Cardiac muscle cell (in vitro differentiated cells and primary cell): ENCODE results near the gene CAPZA1. TPM values are rescaled to one million over a fixed set of nuclear protein-coding genes. Genes with fewer than 3 reads are reported as not detected.
A peak's percentile ranks its signal among the peaks of the same experiment; 100 is the strongest.

Source experiments
- DNase-seq, 2 donors: peaks; one replicate each; pipeline versions ENCODE4 v3.0.0 to v3.0.0-alpha.2; 2010 to 2017; ENCODE audit warnings: low read depth in 1 of 2, low spot score in 1 of 2
- H3K27ac ChIP-seq: fragments of 200-600 bp; sonication (generic); 2 replicates; pipeline ENCODE4 v1.5.1; 2016
- H3K27me3 ChIP-seq: fragments of 200-600 bp; sonication (generic); 2 replicates; pipeline ENCODE4 v1.6.0; 2016; ENCODE audit warnings: control low read depth
- H3K36me3 ChIP-seq: fragments of 200-600 bp; sonication (generic); 2 replicates; pipeline ENCODE4 v1.5.1; 2016; ENCODE audit warnings: control low read depth
- H3K4me1 ChIP-seq: fragments of 200-600 bp; sonication (generic); 2 replicates; pipeline ENCODE4 v1.8.1; 2017; ENCODE audit warnings: low read depth, mild to moderate bottlenecking, mixed run types
- H3K4me3 ChIP-seq: fragments of 200-600 bp; sonication (generic); 2 replicates; pipeline ENCODE4 v1.5.1; 2016; ENCODE audit warnings: mild to moderate bottlenecking
- H3K9me3 ChIP-seq: fragments of 200-600 bp; sonication (generic); 2 replicates; pipeline ENCODE4 v1.5.1; 2017; ENCODE audit warnings: low read depth, mild to moderate bottlenecking, control low read depth
- CTCF ChIP-seq: IDR thresholded peaks from 2 replicates; pipeline ENCODE4 v1.5.1; 2012; ENCODE audit warnings: low read depth, mild to moderate bottlenecking, low read length
- polyA plus RNA-seq: library from polyadenylated mRNA; unstranded; fragments of >200 nt; fragmentation: Nextera tagmentation; extraction: Ambion mirVana; gene quantifications from 2 replicates; pipeline ENCODE4 v1.2.1, GENCODE V29; 2016
- total RNA-seq: library from RNA; depleted of rRNA; stranded (reverse); fragments of >200 nt; gene quantifications from 2 replicates; pipeline ENCODE4 v1.2.3, GENCODE V29; 2016

Gene CAPZA1
- total and polyA plus RNA-seq, 2 experiments from 2014 or later = 94.9 to 122 TPM

- no peak for DNase-seq
- no peak overlapping the region for H3K4me3 ChIP-seq
- H3K9me3 ChIP-seq = no peaks in the 10 kb centered on the region
- H3K4me1 ChIP-seq = peaks cover 12% of the 10 kb centered on the region
- no peaks in the 10 kb centered on the region for H3K27me3 ChIP-seq
- TF ChIP-seq CTCF = no peak
- H3K27ac ChIP-seq = no peak overlapping the region
- H3K36me3 ChIP-seq = peaks cover 43% of the 10 kb centered on the region
Observed at GRCh38 chr1:112693821-112694220, 74.2 kb downstream of the CAPZA1 start.

GRCh38 chr1:112694363-112694929 lies 74.8 kb downstream of the CAPZA1 start:
- Histone ChIP-seq H3K36me3 (peaks cover 43% of the 10 kb centered on the region), H3K27ac (no peak overlapping the region), H3K27me3 (no peaks in the 10 kb centered on the region), H3K4me1 (peaks cover 18% of the 10 kb centered on the region), H3K9me3 (no peaks in the 10 kb centered on the region), H3K4me3 (no peak overlapping the region)
- no peak for DNase-seq
- TF ChIP-seq CTCF = no peak

DNA sequence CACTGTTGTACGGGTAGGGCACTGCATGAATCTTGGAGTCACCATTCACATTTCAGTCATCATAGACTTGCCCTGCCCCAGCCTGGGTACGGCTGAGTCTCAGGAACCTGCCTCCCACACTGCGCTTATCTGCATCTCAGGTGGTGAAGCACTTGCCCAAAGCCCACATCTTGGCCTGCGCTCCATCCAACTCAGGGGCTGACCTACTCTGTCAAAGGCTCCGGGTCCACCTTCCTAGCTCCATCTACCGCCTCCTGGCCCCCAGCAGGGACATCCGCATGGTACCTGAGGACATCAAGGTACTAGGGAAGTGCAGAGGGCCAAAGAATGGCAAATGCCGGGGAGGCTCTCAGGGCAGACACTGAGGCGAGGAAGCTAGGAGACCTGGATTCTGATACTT lies 75.6 kb downstream of the CAPZA1 start:
- peaks cover 43% of the 10 kb centered on the region for H3K36me3 ChIP-seq
- DNase-seq = no peak
- peaks cover 26% of the 10 kb centered on the region for H3K4me1 ChIP-seq
- TF ChIP-seq CTCF = no peak
- no peaks in the 10 kb centered on the region for H3K9me3 ChIP-seq
- H3K27ac ChIP-seq = no peak overlapping the region
- H3K27me3 ChIP-seq = no peaks in the 10 kb centered on the region
- H3K4me3 ChIP-seq = no peak overlapping the region

GRCh38 chr1:112696578-112697314 lies 77.1 kb downstream of the CAPZA1 start:
- peaks cover 36% of the 10 kb centered on the region for H3K4me1 ChIP-seq
- H3K9me3 ChIP-seq = no peaks in the 10 kb centered on the region
- DNase-seq = no peak
- H3K27me3 ChIP-seq = no peaks in the 10 kb centered on the region
- peak overlapping the region; percentile 91 for H3K27ac ChIP-seq
- TF ChIP-seq CTCF = no peak
- H3K36me3 ChIP-seq = peaks cover 37% of the 10 kb centered on the region
- H3K4me3 ChIP-seq = no peak overlapping the region

- Histone ChIP-seq H3K4me1 (peaks cover 36% of the 10 kb centered on the region), H3K36me3 (peaks cover 26% of the 10 kb centered on the region), H3K4me3 (no peak overlapping the region), H3K9me3 (no peaks in the 10 kb centered on the region), H3K27ac (peak overlapping the region; percentile 91), H3K27me3 (no peaks in the 10 kb centered on the region)
- DNase-seq = no peak
- TF ChIP-seq CTCF = no peak
Observed at GRCh38 chr1:112697781-112698201, 78.2 kb downstream of the CAPZA1 start.
